ENCODE results near the gene RPL10.

The RPL10 gene

DNA sequence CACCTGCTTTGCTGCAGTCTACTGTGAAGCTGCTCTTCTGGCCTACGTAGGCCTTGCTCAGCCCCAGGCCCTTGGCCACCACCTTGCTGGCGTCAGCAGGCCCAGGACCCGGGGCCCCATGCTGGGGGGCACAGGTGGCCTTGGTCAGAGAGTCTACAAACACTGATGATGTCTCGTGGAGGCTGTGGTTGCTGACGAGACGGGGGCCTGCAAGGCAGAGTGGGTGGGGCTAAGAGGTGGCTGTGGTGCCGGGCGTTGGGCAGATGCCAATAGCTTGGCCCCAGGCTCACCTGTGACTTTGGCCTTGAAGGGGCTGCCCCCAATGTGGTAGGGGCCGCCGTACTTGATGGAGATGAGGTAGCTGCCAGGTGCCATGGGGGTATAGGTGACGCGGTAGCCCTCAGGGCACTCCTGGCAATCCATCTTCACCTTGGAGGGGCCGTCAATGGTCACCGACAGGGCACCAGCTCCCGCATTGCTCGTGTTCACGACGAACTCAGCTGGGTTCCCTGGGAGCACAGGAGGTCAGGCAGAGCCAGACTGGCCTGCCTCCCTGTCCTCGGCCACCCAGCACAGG is 48.7 kb upstream of the RPL10 start (continued):
- TF ChIP-seq, protein P1, sequence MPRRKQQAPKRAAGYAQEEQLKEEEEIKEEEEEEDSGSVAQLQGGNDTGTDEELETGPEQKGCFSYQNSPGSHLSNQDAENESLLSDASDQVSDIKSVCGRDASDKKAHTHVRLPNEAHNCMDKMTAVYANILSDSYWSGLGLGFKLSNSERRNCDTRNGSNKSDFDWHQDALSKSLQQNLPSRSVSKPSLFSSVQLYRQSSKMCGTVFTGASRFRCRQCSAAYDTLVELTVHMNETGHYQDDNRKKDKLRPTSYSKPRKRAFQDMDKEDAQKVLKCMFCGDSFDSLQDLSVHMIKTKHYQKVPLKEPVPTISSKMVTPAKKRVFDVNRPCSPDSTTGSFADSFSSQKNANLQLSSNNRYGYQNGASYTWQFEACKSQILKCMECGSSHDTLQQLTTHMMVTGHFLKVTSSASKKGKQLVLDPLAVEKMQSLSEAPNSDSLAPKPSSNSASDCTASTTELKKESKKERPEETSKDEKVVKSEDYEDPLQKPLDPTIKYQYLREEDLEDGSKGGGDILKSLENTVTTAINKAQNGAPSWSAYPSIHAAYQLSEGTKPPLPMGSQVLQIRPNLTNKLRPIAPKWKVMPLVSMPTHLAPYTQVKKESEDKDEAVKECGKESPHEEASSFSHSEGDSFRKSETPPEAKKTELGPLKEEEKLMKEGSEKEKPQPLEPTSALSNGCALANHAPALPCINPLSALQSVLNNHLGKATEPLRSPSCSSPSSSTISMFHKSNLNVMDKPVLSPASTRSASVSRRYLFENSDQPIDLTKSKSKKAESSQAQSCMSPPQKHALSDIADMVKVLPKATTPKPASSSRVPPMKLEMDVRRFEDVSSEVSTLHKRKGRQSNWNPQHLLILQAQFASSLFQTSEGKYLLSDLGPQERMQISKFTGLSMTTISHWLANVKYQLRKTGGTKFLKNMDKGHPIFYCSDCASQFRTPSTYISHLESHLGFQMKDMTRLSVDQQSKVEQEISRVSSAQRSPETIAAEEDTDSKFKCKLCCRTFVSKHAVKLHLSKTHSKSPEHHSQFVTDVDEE (CRISPR knock-in tag; IDR thresholded peaks at IDR 0.05) = no peak
- no peak for TF ChIP-seq ZNF70 (CRISPR knock-in tag; IDR thresholded peaks at IDR 0.05)
- TF ChIP-seq TOX (CRISPR knock-in tag; IDR thresholded peaks at IDR 0.05; ENCODE audit: borderline replicate concordance) = no peak
- no peak for TF ChIP-seq TCF4 (CRISPR knock-in tag; IDR thresholded peaks at IDR 0.05; ENCODE audit: borderline replicate concordance)
- TF ChIP-seq PPARA (CRISPR knock-in tag; IDR thresholded peaks at IDR 0.05; ENCODE audit: borderline replicate concordance) = no peak
- no peak for TF ChIP-seq ZFP30 (CRISPR knock-in tag; IDR thresholded peaks at IDR 0.05)
- TF ChIP-seq RARB (CRISPR knock-in tag; IDR thresholded peaks at IDR 0.05) = no peak
- no peak for TF ChIP-seq ZC3H10 (CRISPR knock-in tag; IDR thresholded peaks at IDR 0.05)

- TF ChIP-seq BACH2 (CRISPR knock-in tag; IDR thresholded peaks at IDR 0.05; ENCODE audit: borderline replicate concordance) (no peak), CSDC2 (CRISPR knock-in tag; IDR thresholded peaks at IDR 0.05) (no peak), ZNF70 (CRISPR knock-in tag; IDR thresholded peaks at IDR 0.05) (no peak)
- TF ChIP-seq, protein P1 (CRISPR knock-in tag; IDR thresholded peaks at IDR 0.05) = no peak
These were observed 48.2 kb upstream of the RPL10 start for GRCh38 chrX:154349979-154350378.

DNA sequence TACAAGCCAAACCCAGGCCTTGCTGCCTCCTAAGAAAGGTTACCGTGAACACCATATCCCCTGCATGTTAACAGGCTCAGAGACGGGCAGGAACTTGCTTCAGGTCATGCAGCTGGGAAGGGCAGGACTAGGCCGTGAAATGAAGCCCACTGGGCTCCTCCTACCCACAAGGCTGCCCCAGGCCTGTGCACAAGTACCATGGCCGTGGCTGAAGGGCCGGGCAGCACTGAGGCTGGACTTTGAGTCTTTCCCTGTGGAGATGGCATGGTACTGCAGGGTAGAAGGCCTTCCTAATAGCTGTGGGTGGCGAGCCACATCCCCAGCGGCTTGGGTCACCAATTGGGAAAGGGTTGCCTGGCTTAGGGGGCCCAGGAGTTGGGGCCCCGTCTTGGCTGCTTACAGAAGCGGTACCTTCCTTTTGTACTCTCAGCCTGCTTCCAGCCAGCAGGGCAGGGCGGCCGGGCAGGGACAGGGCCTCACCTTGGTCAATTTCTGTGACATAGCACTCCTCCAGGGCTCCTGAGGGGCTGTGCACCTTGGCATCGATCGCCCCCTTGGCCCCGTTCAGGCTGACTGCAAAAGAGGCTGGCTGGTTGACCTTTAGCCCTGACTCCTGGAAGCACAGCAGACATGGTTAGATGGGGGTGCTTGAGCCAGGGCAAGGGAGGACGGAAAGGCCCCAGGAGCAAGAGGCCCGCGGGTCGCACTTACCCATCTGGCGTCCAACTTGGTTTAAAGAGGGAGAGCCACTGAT is 47.6 kb upstream of the RPL10 start:
- TF ChIP-seq ESRRG (CRISPR knock-in tag; IDR thresholded peaks at IDR 0.05) (no peak), SNAI2 (CRISPR knock-in tag; IDR thresholded peaks at IDR 0.05) (no peak), POU6F1 (CRISPR knock-in tag; IDR thresholded peaks at IDR 0.05; ENCODE audit: borderline replicate concordance, low read depth) (no peak), ZNF565 (CRISPR knock-in tag; conservative IDR thresholded peaks at IDR 0.05; ENCODE audit: low read depth) (no peak), TOX (CRISPR knock-in tag; IDR thresholded peaks at IDR 0.05; ENCODE audit: borderline replicate concordance) (no peak), ZFP30 (CRISPR knock-in tag; IDR thresholded peaks at IDR 0.05) (no peak), TCF4 (CRISPR knock-in tag; IDR thresholded peaks at IDR 0.05; ENCODE audit: borderline replicate concordance) (no peak), ARNTL (CRISPR knock-in tag; IDR thresholded peaks at IDR 0.05; ENCODE audit: borderline replicate concordance, low read depth) (no peak), ZFP3 (CRISPR knock-in tag; IDR thresholded peaks at IDR 0.05) (no peak), BACH2 (CRISPR knock-in tag; IDR thresholded peaks at IDR 0.05; ENCODE audit: borderline replicate concordance) (no peak), RARB (CRISPR knock-in tag; IDR thresholded peaks at IDR 0.05) (no peak), PPARA (CRISPR knock-in tag; IDR thresholded peaks at IDR 0.05; ENCODE audit: borderline replicate concordance) (no peak), CSRNP3 (CRISPR knock-in tag; IDR thresholded peaks at IDR 0.05) (no peak)
- ATAC-seq = no peak

More at GRCh38 chrX:154349979-154350378, 48.2 kb upstream of the RPL10 start:
- no peak for ATAC-seq

Measured in SK-N-SH treated with all-trans-retinoic acid at 6 μM for 48 hours (cell line).